Caco-2 (cell line): ENCODE data around the gene ESR2. TPM values are rescaled to one million over a fixed set of nuclear protein-coding genes. Genes with fewer than 3 reads are reported as not detected.

Experiments used
- BruUV-seq: library from RNA; stranded (reverse); fragments of 400-500 nt; replicated peaks from 2 replicates; lab custom pipeline; 2021; lab: Mats Ljungman, UMichigan
- CTCF ChIA-PET: fragments of 300-600 bp; sonication (Branson Sonifier 250); formaldehyde crosslinking; loops from one replicate; lab custom pipeline; 2022; ENCODE audit warnings: antibody characterized with exemption; lab: Charles Lee
- POLR2A ChIA-PET: fragments of 300-600 bp; sonication (Branson Sonifier 250); formaldehyde crosslinking; loops from one replicate; lab custom pipeline; 2022; ENCODE audit warnings: antibody characterized with exemption; lab: Charles Lee
- DNase-seq, 2 experiments: peaks; one replicate each; pipeline versions ENCODE4 v3.0.0 to v3.0.0-alpha.2; 2020 to 2022
- H3K27me3 ChIP-seq: replicated peaks from 2 replicates; pipeline ENCODE4 v1.6.0; 2011; ENCODE audit warnings: low read length; ENCODE audit not compliant: control insufficient read depth, insufficient read depth
- H3K36me3 ChIP-seq: 2 replicates; pipeline ENCODE4 v1.5.1; 2011; ENCODE audit warnings: low read length; ENCODE audit not compliant: control insufficient read depth, insufficient read depth
- H3K4me1 ChIP-seq: fragments of 250-450 bp; sonication (Bioruptor Pico); 2 replicates; pipeline ENCODE4 v1.5.1; 2020; ENCODE audit warnings: mild to moderate bottlenecking
- H3K4me3 ChIP-seq: 2 replicates; pipeline ENCODE4 v1.5.1; 2011; ENCODE audit warnings: low read depth, mild to moderate bottlenecking, control low read depth, low read length
- H3K9me3 ChIP-seq: fragments of 250-450 bp; sonication (Bioruptor Pico); 2 replicates; pipeline ENCODE4 v1.5.1; 2020; ENCODE audit warnings: mild to moderate bottlenecking, moderate library complexity
- H3K27ac Mint-ChIP-seq: one replicate; pipeline ENCODE4 v1.8.0; 2022; ENCODE audit warnings: mixed read lengths; ENCODE audit not compliant: unreplicated experiment
- H3K27me3 Mint-ChIP-seq: one replicate; pipeline ENCODE4 v1.8.0; 2022; ENCODE audit warnings: mixed read lengths; ENCODE audit not compliant: insufficient read depth, unreplicated experiment
- H3K36me3 Mint-ChIP-seq: one replicate; pipeline ENCODE4 v1.8.0; 2022; ENCODE audit warnings: mild to moderate bottlenecking, mixed read lengths; ENCODE audit not compliant: insufficient read depth, unreplicated experiment
- H3K4me1 Mint-ChIP-seq: one replicate; pipeline ENCODE4 v1.8.0; 2022; ENCODE audit warnings: low read depth, mixed read lengths; ENCODE audit not compliant: unreplicated experiment
- H3K4me3 Mint-ChIP-seq: one replicate; pipeline ENCODE4 v1.8.0; 2022; ENCODE audit warnings: mild to moderate bottlenecking, moderate library complexity, mixed read lengths; ENCODE audit not compliant: unreplicated experiment
- H3K9me3 Mint-ChIP-seq: one replicate; pipeline ENCODE4 v1.8.0; 2022; ENCODE audit warnings: mixed read lengths; ENCODE audit not compliant: unreplicated experiment
- intact Hi-C: fragments of 100-400 bp; cut with micrococcal nuclease; formaldehyde crosslinking; loops from one replicate; pipeline ENCODE4 v1.10.0; 2022; ENCODE audit not compliant: unreplicated experiment
- total RNA-seq: library from RNA; stranded (reverse); gene quantifications from 2 replicates; pipeline ENCODE4 v1.2.3, GENCODE V29; 2022
- TF ChIP-seq, protein P1 (sequence below), 2 experiments: fragments of 200-600 bp in 1 of 2; IDR thresholded peaks; 1 replicate in 1 of 2; 2 replicates in 1 of 2; pipeline versions ENCODE4 v1.5.1 to v1.8.0; 2011 to 2022; ENCODE audit warnings: antibody characterized with exemption in 1 of 2, control low read depth in 1 of 2, inconsistent platforms in 1 of 2, low read depth in 1 of 2, low read length in 1 of 2, mild to moderate bottlenecking in 1 of 2, moderate library complexity in 1 of 2; ENCODE audit not compliant: insufficient read depth in 1 of 2, severe bottlenecking in 1 of 2, unreplicated experiment in 1 of 2

The ESR2 gene
- total RNA-seq, 1 experiment from 2014 or later: 0.23 TPM

DNA sequence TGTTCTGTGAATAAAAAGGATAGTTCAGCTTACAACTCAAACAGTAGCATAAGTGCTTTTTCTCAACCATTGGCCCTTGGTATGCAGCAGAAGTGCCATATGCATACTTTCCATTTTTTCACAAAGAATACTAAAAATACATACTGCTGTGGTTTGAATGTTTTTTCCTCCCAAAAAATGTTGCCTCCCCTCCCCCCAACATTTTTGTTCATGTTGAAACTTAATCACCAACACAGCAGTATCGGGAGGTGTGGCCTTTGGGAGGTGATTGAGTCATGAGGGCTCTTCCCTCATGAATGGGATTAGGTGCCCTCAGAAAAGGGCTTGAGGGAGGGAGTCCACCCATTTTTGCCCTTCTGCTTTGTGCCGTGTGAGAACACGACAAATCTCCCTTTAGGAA, 198.6 kb downstream of the ESR2 start:
- no peaks in the 10 kb centered on the region for H3K36me3 ChIP-seq
- DNase-seq: no peak
- CTCF ChIA-PET: no interaction called here
- TF ChIP-seq, protein P1, sequence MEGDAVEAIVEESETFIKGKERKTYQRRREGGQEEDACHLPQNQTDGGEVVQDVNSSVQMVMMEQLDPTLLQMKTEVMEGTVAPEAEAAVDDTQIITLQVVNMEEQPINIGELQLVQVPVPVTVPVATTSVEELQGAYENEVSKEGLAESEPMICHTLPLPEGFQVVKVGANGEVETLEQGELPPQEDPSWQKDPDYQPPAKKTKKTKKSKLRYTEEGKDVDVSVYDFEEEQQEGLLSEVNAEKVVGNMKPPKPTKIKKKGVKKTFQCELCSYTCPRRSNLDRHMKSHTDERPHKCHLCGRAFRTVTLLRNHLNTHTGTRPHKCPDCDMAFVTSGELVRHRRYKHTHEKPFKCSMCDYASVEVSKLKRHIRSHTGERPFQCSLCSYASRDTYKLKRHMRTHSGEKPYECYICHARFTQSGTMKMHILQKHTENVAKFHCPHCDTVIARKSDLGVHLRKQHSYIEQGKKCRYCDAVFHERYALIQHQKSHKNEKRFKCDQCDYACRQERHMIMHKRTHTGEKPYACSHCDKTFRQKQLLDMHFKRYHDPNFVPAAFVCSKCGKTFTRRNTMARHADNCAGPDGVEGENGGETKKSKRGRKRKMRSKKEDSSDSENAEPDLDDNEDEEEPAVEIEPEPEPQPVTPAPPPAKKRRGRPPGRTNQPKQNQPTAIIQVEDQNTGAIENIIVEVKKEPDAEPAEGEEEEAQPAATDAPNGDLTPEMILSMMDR (IDR thresholded peaks at IDR 0.05; ENCODE audit: insufficient read depth in 1 of 2, low read depth in 1 of 2, low read length in 1 of 2, severe bottlenecking in 1 of 2, unreplicated experiment in 1 of 2): no peak
- Mint-ChIP-seq H3K4me3 (no peak overlapping the region), H3K27me3 (no peaks in the 10 kb centered on the region), H3K36me3 (peaks cover 9% of the 10 kb centered on the region), H3K9me3 (no peaks in the 10 kb centered on the region), H3K27ac (no peak overlapping the region), H3K4me1 (no peaks in the 10 kb centered on the region)
- intact Hi-C loops: no loop called here
- BruUV-seq: no TSS peak
- H3K9me3 ChIP-seq: no peaks in the 10 kb centered on the region
- H3K4me1 ChIP-seq: no peaks in the 10 kb centered on the region
- no peaks in the 10 kb centered on the region for H3K27me3 ChIP-seq
- POLR2A ChIA-PET: no interaction called here
- no peak overlapping the region for H3K4me3 ChIP-seq

DNA sequence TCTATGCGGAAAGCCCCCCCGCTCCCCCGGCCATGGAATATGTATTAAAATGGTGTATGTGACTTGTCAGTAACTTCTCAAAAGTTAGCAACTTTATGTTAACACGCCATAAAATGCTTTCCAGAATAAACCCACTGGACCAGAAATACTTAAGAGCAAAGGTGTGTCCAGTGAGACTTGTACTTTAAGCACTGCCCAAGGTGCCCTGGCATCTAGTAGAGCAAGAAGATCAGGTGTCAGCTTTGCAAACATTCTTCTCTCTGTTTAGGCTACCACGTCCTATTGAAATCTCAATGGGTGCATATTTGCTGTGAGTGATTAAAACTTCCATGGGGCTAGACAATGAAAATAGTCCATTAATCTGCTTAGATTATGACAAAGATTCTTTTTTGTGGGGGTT, 201.2 kb downstream of the ESR2 start:
- intact Hi-C loops: no loop called here
- POLR2A ChIA-PET: no interaction called here
- Mint-ChIP-seq H3K4me1 (no peaks in the 10 kb centered on the region), H3K36me3 (no peaks in the 10 kb centered on the region), H3K9me3 (no peaks in the 10 kb centered on the region), H3K4me3 (no peak overlapping the region), H3K27me3 (no peaks in the 10 kb centered on the region), H3K27ac (no peak overlapping the region)
- CTCF ChIA-PET: no interaction called here
- no peaks in the 10 kb centered on the region for H3K4me1 ChIP-seq
- no peaks in the 10 kb centered on the region for H3K9me3 ChIP-seq
- H3K27me3 ChIP-seq: no peaks in the 10 kb centered on the region
- no peaks in the 10 kb centered on the region for H3K36me3 ChIP-seq
- BruUV-seq: no TSS peak
- DNase-seq: peak in 1 of 2 experiments; percentile 4
- TF ChIP-seq, protein P1 (IDR thresholded peaks at IDR 0.05; ENCODE audit: insufficient read depth in 1 of 2, low read depth in 1 of 2, low read length in 1 of 2, severe bottlenecking in 1 of 2, unreplicated experiment in 1 of 2): no peak
- no peak overlapping the region for H3K4me3 ChIP-seq

DNA sequence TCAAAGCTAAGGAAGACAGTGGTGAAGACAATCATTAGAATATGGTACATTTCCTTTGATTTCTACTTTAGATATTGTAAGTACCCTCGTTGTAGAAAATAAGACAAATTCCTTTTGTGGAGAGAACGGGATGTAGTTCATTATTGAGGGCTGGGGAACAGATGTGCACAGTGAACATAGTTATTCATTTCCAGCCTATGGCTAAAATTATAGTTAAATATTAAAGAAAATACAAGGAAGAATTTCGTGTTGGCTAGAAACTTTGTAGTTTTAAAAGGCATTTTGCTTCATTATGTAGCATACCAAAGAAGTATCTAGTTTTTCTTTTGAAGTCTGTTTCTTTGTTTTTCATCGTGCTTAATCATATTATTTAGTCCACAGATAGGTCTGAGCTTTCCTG, 201.8 kb downstream of the ESR2 start:
- BruUV-seq: no TSS peak
- Mint-ChIP-seq H3K27me3 (no peaks in the 10 kb centered on the region), H3K4me1 (no peaks in the 10 kb centered on the region), H3K9me3 (no peaks in the 10 kb centered on the region), H3K27ac (no peak overlapping the region), H3K36me3 (no peaks in the 10 kb centered on the region), H3K4me3 (no peak overlapping the region)
- Histone ChIP-seq H3K27me3 (no peaks in the 10 kb centered on the region), H3K4me1 (no peaks in the 10 kb centered on the region), H3K9me3 (no peaks in the 10 kb centered on the region), H3K4me3 (no peak overlapping the region), H3K36me3 (no peaks in the 10 kb centered on the region)
- TF ChIP-seq, protein P1 (IDR thresholded peaks at IDR 0.05; ENCODE audit: insufficient read depth in 1 of 2, low read depth in 1 of 2, low read length in 1 of 2, severe bottlenecking in 1 of 2, unreplicated experiment in 1 of 2): no peak
- intact Hi-C loops: no loop called here
- POLR2A ChIA-PET: no interaction called here
- DNase-seq: no peak
- CTCF ChIA-PET: interaction anchor here (0.6 kb wide), 1 partner anchor 133 kb away, joined by 3 read pairs; no protein-coding TSS in a partner anchor
